DMS114 treated with DMSO at 0.1 percent for 48 hours (cell line): ENCODE results near the gene GNAO1.

Experiments used
- DNase-seq: peaks from one replicate; lab custom pipeline; 2025; ENCODE audit not compliant: unreplicated experiment; lab: John Stamatoyannopoulos, UW

Gene GNAO1

DNA sequence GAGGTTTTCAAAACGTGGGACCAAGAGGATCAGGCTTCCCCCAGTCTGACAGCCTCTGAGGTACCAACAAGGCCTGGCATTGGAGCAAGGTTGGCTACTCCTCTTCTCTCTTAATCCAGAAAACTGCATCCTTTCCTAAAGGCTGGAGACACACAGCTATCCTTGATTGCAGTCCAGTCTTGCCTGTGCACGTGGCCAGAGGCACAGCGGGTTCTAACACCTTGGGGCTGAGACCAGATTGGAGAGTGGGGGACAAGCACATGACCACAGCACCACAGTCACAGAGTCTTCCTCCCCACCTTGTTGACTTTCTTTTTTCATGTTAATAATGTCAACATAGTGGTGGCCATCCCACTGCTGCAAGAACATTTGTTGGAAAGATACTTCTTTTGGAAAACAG lies 46.9 kb downstream of the GNAO1 start:
- no peak for DNase-seq

DNA sequence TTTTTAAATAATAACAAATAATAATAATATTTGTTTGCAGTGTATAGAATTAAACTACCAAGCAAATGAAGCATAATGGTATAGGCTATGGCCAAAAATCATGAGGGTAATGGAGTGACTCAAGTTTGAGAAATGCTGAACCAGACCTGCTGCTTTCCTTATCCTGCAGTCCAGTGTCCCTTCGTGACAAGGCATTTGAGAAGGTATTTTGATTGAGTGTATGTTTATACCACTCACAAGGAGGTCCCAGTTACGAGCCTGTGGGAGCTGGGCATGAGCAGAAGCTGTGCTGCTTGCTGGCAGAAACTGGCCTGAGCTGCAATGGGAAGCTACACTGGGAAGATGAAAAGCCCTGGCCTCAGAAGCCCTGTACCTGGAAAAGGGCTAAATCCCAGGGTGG lies 50.3 kb downstream of the GNAO1 start:
- DNase-seq = no peak

DNA sequence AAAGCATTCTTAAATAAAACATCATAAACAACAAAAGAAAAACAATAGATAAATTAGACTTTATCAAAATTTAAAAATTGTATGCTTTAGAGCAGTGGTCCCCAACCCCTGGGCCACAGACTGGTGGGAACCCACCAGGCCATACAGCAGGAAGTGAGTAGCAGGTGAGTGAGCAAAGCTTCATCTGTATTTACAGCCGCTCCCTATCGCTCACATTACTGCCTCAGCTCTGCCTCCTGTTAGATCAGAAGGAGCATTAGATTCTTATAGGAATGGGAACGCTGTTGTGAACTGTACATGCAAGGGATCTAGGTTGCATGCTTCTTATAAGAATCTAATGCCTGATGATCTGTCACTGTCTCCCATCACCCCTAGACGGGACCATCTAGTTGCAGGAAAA lies 51.5 kb downstream of the GNAO1 start:
- DNase-seq = no peak

DNA sequence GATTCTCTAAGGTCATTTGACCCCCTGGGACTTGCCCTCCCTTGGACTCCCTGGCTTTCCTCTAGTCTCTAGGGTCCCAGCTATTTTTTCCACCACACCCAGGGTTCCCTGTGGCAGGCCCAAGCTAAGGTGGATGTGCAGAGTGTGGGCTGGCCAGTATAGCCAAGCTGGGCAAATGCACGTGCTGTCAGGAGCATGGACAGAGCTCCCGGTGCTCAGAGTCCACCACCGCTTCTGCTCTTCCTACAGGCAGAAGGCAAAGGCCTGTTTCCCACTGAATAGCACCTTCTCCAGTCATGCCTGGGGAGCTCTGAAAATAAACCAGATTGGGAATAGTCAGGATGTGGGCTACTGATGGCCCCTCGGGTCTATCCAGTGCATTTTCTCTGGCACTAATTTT lies 53.3 kb downstream of the GNAO1 start:
- no peak for DNase-seq

DNA sequence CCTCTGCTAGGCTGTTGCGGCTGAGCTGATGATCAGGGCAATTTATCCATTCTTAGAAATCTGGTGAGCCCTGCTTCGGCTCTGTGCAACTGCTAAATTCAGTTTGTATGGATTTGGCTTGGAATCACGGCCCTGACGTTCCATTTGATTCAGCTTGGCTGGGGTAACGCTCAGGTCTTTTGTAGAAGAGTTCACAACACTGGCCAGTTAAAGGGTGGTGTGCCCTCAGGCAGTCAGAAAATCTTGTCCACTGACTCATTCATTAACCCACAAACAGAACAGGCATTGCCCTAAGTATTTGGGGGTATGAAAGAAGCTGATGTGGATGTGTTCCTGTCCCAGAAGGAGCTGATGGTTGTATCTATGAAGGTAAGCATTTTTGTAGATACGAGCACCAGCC lies 53.9 kb downstream of the GNAO1 start:
- DNase-seq = no peak

DNA sequence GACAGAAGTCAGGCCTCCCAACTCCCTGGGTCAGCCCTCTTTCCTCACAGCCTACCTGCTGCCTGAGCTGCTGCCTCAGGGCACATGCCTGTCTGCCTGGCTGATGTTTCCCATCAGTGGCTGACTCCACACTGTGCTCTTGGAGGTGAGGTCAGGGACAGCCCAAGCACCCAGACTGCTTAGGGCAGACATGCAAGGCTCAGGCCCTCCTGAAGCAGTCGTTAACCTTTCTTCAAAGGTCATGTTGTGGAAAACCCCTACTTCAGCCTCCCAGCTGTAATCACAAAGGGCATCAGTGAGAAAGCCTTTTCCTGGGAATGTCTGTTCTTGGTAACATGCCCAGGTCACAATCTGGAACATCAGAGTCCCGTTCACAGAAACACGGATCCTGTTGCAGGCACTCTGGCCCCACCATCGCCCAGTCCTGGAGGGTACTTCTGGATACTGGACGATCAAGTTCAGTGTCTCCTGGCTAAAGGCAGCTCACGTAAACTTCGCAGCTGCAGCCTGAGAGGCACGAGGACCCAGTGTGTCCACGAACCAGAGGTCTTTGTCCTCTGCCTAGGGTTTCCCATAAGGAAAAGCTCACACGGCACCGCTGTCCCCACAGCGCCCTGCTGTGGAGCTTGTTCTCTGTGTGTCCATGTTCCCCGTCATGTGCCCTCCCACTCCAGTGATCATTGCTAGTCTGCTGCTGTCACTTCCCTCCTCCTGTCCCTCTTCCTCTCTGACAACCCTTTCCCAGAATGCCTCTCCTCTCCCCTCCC lies 54.9 kb downstream of the GNAO1 start:
- DNase-seq = no peak

DNA sequence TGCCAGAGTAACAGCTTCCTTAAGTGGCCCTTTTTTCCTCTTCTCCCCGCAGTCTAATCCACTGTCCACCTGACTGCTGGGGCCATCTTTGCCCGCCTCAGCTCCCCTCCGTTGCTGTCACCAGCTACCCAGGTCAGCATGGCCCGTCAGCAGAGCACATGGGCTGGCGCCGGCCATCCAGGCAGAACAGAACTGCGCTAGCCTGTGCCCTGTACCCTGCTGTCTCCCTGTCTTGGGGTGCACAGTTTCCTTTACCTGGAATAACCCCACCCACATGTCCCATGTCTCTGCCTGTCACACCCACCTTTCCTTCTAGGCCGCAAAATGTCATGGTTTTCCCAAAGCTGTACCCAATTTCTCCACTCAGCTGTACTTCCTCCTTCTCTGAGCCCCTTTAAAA lies 55.7 kb downstream of the GNAO1 start:
- DNase-seq = no peak

DNA sequence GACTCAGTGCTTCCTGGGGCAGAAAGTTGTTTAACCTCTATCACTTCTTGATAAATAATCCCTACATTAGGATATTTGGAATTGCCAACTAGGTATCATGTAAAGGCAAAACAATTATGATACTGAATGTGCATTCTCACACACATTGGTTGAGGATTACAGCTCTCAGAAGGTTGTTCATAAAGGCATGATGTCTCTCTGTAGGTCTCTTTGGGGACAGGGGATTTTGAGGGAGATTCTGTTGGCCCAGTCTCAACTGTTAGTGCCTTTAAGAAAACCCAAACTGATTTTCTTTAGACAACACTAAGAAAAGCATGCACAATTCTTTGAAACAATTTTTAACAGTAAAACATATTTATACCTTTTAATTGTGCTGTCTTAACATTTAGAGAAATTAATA lies 56.5 kb downstream of the GNAO1 start:
- DNase-seq = no peak

DNA sequence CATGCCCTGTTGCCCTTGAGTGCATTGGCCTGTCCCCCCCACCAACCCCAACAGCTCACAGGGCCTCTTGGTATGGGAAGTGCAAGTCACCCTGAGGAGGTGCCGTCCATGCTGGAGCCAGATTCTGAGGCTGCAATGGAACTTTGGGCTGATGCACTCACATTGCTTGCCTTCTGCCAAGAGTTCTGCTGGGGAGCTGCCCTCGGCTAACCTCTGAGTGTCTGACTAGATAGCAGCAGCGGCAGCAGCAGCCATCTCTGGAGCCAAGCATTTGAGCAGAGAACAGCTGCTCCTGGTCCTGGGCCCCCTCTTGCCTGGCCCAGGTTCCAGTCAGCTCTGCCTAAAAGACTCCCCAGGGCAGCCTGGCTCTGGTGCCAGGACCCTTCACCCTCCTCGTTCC lies 61.5 kb downstream of the GNAO1 start:
- DNase-seq = no peak

DNA sequence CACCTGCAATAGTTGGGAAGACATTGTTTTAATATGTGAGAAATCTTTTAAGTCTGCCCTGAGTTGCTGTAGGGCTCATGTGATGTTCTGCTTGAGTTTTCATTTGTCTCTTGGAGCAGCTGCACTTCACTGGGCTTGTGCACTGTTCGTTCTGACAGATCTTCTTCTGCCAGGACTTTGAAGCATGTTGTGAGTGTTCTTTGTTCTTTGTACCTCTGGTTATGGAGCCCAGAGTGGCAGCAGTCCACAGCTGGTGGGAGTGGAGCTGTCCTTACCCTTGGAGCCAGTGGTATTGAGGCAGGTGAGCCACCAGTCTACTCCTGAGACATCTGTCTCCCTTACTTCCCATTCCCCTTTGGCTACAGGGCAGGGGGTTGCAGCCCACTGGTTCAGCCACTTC lies 64.6 kb downstream of the GNAO1 start:
- DNase-seq = no peak

DNA sequence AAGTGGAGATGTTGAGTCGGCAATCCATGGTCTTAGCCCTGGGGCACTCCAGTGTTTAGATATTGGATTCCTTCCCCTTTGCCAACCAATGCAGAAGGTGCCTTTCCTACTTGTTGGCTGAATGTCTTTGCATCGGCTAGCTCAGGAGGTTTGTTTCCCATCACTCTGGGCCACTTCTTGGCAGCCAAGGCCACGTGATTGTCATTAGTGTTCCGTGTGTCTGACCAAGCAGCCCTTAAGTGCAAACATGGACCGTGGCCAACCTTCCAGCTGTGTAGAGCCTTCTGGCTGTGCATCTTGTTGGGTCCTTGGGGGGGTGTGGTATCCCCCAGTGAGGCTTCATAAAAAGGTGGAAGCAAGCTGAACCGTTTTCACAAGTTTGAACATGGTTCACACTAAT lies 66.0 kb downstream of the GNAO1 start:
- no peak for DNase-seq

DNA sequence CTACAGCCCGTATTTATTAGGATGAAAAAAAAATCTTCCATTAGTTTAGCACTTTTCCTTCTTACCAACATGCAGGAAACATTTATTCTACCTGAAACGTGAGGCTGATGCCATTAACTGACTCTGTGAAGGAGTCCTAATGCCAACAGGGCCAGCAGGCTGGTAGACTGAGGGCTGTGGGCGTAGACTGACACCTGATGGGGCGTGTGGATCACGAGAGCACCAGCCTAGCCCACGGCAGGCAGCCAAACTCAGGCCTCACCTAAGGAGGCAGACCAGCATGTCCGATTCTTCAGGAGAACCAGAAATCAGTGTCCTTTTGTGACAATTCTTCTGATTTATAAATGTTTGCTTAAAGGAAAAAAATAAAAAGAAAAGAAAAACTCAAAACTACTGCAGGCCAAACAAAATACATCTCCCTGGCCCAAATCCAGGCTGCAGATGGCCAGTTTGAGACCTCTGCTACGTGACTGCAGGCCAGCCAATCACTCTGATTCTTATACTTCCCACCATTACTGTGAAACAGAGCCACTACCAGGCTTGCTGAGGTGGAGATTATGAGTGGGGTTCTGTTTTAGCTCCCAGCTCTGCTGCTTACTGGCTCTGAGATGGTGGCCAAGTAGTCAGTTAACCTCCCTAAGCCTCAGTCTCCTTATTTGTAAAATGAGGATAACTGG lies 66.5 kb downstream of the GNAO1 start:
- no peak for DNase-seq

DNA sequence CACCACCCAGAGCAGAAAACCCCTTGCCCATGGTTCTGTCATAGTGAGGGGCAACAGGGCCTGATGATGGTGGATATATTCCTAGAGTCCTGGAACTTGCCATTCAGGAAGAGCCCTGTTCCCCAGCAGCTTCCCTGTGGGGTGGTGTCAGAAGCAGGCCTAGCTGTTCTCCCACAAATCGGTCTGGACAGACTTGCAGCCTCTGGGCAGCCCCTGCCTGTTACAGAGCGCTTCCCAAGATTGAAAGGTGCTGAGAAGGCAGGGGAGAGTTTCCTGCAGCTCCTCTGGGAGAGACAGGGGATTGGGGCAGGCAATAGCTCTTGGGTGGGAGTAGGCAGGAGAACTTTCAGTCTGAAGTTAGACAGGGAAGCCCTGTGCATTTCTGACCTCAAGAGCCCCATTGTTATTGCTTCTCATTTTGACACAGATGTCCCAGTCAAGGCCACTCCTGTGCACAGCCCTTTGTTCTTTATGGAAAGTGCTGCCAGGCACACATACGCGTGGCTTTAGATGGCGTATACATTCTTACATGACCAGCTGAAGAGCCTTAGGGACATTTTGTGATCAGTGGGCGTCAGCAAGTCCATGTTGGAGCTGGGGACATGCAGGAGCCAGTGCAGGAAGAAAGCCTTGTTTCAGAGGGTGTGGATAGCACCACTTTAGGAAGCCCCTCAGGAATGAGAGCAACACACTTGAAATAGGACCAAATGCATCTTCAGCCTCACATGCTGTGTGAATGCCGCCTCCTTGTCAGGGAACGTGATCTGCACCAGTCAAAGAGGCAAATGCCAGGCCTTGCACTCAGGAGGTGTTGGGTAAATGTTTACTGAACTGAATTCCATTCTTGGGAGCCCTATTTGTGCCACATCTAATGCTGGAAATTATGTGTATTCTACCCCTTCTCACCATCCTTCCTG lies 67.5 kb downstream of the GNAO1 start:
- no peak for DNase-seq

DNA sequence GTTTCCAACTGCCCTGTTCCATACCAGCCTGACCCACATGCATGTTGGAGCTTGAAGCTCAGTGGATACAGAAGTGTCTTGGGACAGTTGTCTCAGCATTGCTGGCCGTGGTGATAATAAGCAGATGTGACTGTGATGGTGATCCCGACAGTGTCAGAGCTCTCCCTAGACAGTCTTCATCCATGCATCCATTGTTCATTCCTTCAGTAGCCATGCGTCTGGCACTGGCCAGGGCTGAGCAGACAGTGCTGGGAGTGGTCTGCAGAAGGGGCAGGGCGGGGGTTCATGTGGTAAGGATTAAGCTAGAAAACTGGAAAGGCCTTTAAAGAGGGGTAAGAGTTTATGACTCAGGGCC lies 68.1 kb downstream of the GNAO1 start:
- no peak for DNase-seq

DNA sequence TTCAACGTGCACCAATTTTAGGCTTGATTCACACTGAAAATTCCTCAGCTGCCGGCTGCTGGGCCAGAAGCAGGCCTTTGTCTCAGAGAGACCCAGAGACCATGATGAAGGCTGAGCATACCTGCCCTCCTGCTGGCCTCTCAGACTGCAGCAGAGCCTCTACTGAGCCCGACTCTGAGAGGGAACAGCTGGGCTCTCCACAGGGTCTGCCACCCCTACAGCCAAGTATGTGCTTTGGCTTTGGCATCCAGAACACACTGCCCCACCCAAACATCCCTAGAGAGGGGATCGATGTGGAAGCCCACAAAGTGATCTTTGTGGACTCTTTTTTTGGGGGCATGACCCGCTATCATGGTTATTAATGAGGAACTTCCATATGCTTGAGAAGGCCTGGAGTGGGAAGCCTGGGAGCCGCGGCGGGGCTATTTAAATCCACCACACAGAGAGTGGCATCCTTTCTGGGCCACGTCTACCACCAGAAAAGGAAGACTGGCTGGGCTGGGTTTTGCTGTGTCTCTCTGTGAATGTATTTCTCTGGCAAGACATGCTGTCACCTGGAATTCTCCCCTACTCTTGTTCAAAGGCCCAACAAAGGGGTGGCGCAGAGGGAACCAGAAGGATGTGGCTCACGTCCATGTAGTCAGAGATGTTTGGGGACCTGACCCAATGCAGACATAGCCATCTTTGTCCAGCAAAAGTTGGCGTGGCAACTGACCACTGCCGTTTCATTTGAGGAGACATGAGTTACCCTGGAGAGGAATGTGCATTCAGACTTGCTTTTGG lies 69.3 kb downstream of the GNAO1 start:
- DNase-seq = no peak

DNA sequence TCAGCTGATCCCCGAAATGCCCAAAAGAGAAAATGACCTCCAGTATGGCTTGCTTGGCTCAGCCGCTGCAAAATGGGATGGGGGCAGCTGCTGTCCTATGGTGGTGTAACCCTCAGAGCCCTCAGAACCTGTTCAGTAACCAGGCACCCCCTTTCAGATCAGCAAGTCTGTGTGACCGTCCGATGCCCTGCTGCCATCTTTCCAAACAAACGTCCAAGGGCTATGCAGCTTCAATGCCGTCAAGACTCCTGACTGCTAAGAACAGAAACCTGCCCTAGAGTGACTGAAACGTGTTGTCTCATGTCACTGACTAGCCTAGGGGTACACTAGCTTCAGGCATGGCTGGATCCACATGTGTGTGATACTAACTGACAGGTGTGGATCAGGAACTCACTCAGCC lies 70.4 kb downstream of the GNAO1 start:
- no peak for DNase-seq

DNA sequence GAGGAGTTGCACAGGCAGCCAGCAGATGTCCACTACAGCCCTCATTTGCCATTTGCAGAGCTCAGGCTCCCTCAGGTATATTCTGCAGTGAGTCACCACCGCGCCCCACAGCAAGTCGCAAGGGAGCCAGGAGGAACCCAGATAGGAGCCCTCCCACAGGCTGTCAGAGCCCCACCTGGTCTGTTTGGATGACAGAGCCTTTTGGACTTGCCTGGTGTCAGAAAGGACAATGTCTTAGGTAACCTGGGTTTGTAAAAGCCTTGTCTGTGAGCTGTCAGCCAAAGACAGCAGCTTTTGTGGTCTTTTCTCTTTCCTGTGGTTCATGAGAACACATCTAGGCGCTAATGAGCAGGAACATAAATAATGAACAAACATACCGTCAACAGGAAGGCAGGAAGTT lies 70.9 kb downstream of the GNAO1 start:
- no peak for DNase-seq

DNA sequence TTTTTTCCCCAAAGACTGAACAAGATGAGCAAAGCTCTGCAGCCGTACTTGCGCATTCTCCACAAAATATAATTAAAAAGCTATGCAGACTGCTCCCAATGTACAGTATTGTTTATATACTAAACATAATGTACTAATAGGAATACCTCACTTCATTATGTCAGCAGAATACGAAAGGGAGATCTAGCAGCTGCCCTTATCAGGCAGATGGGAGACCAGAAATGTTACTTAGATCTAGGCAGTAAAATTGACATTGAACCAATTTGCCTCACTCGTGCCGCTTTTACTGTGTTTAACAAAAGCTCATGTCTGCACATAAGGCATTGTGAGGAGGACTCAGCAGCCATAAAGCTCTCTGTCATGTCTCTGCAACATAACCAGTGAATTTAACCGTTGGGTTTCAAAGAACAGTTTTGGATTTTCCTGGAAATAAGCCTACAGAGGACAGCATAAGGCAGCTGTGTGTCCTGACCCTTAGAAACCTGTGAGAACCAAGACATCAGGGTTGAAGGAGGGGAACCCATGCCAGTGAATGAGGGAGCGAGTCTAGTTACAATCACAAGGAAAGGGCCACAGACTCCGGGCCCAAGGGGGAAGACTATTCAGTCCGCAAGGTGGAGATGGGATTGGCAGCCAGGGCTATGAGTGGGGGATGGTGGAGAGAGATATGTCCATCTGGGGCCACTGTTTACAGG lies 71.4 kb downstream of the GNAO1 start:
- DNase-seq = no peak

DNA sequence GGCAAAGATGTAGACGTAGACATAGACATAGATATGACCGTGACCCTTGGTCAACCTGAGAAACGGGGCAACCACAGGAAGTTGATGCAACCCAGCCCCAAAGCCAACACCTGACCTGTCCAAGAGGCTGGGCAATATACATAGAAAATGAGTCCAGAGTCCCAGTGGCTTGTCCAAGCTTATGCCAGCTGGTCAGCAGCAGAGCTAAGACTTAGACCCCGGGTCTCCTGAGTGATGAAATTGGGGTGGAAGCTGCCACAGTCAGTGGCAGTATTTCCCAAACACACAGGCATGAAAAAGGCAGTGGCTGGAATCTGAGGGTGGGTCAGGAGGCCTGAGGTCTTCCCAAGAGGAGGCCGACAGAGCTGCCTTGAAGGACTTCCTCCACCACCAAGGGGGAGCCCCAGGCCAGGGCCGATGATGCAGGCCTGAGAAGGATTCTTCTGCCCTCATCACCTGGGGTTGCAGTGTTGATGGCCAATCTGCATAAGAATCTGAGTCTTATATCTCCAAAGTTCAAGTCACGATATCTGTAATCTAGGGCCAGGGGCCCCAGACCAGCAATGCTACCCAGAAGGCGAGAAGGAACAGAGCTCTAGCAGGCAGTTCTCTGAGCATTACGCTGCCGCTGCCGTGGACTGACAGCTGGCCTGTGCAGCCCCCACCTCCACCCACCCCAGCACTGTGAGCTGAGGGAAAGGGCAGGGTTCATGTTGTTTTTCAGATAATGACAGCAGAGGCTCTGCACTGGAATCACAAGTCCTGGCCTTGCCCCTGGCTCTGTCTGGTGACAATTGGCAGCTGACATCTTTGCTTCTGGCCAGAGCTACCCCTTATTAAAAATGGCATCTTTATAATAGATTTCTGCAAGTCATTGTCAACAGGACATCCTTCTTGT lies 72.7 kb downstream of the GNAO1 start:
- no peak for DNase-seq

DNA sequence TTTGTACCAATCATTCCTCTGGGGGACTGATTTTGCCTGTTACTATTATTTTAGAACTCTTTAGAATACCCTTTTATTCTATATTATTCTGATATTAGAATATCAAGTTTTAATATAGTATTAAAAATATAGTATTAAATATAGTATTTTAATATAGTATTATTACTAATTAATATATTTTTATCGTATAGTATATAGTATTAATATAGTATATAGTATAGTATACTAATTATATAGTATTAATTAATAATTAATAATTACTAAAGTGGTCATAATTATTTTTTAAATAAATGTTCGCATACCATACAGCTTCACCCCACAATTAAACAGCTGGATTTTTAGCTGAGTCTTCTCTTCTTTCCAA lies 73.3 kb downstream of the GNAO1 start:
- no peak for DNase-seq
